Transverse colon (tissue), 4 donors: Measurements from ENCODE around the gene GET4. TPM values are rescaled to one million over a fixed set of nuclear protein-coding genes. Genes with fewer than 3 reads are reported as not detected.

Source experiments
- DNase-seq: peaks from one replicate; pipeline ENCODE4 v3.0.0-alpha.2; 2019
- H3K27ac ChIP-seq, 4 donors: fragments of 200-600 bp; sonication (generic); 2 replicates each; pipeline ENCODE4 v1.5.1; 2016 to 2018; ENCODE audit warnings: inconsistent platforms in 4 of 4
- H3K27me3 ChIP-seq: fragments of 200-600 bp; sonication (generic); 2 replicates; pipeline ENCODE4 v1.5.1; 2017; ENCODE audit warnings: inconsistent platforms
- H3K36me3 ChIP-seq, 4 donors: fragments of 200-600 bp; sonication (generic); 2 replicates each; pipeline ENCODE4 v1.5.1; 2017 to 2019; ENCODE audit warnings: inconsistent platforms in 4 of 4
- H3K4me1 ChIP-seq, 4 donors: fragments of 200-600 bp; sonication (generic); 2 replicates each; pipeline ENCODE4 v1.5.1; 2017 to 2020; ENCODE audit warnings: inconsistent platforms in 4 of 4
- H3K4me3 ChIP-seq, 4 donors: fragments of 200-600 bp; sonication (generic); 1 replicate in 1 of 4; 2 replicates in 3 of 4; pipeline versions ENCODE4 v1.5.1 to v1.6.1; 2017 to 2019; ENCODE audit warnings: inconsistent platforms in 4 of 4
- H3K9me3 ChIP-seq, 2 donors: fragments of 200-600 bp; sonication (generic); 2 replicates each; pipeline ENCODE4 v1.5.1; 2017 to 2019; ENCODE audit warnings: inconsistent platforms in 2 of 2
- CTCF ChIP-seq, 5 experiments: fragments of 200-600 bp in 3 of 5; fragments of 450-650 bp in 2 of 5; sonication (generic) in 3 of 5; IDR thresholded peaks; 1 replicate in 2 of 5; 2 replicates in 3 of 5; pipeline ENCODE4 v1.5.1; 2016 to 2017; ENCODE audit warnings: antibody characterized with exemption in 5 of 5, inconsistent platforms in 3 of 5, mild to moderate bottlenecking in 2 of 5, moderate library complexity in 1 of 5
- EP300 ChIP-seq: sonication (generic); formaldehyde crosslinking; IDR thresholded peaks from one replicate; pipeline ENCODE4 v1.6.1; 2017; ENCODE audit warnings: antibody characterized with exemption, low read depth
- POLR2A ChIP-seq: fragments of 450-650 bp; IDR thresholded peaks from one replicate; pipeline ENCODE4 v1.6.1; 2016; ENCODE audit warnings: antibody characterized with exemption, mild to moderate bottlenecking, moderate library complexity
- POLR2AphosphoS5 ChIP-seq, 3 donors: sonication (generic); formaldehyde crosslinking; IDR thresholded peaks; one replicate each; pipeline ENCODE4 v1.6.1; 2016; ENCODE audit warnings: antibody characterized with exemption in 3 of 3
- WGBS, 2 donors: methylation state at CpG; one replicate each; pipeline ENCODE4 v1.1.5; 2018; ENCODE audit warnings: low coverage in 1 of 2; 5-methylcytosine and 5-hydroxymethylcytosine counted together
- in situ Hi-C, 4 donors: fragments of 200-750 bp; cut with MboI; loops; one replicate each; pipeline versions ENCODE4 v1.15.0 to v1.15.1; 2017; ENCODE audit warnings: low sequenced_read_pairs in 3 of 4, low pct_ligation_motif_present in 1 of 4, low pct_unique_long_range_greater_than_20kb in 1 of 4
- intact Hi-C: fragments of 100-400 bp; cut with DNase I; formaldehyde crosslinking; loops from one replicate; pipeline ENCODE4 v1.15.1; 2023; ENCODE audit warnings: low total_unique reads
- total RNA-seq, 4 donors: library from RNA; depleted of rRNA; stranded (reverse); fragments of >200 nt; gene quantifications; one replicate each; pipeline ENCODE4 v1.1.0, GENCODE V29; 2016

The GET4 gene
- total RNA-seq, 4 donors from 2014 or later, result 49.4 to 116 (median 85.2) TPM

GRCh38 chr7:856444-857095, 19.8 kb upstream of the GET4 start:
- no peak for DNase-seq
- no peak for TF ChIP-seq POLR2AphosphoS5 (IDR thresholded peaks at IDR 0.05)
- TF ChIP-seq POLR2A, result no peak
- TF ChIP-seq CTCF (IDR thresholded peaks at IDR 0.05), result no peak
- no peak for TF ChIP-seq EP300
- 93% methylated on average over 30 of the region's 30 CpGs; no CpG with 5 or more reads in 1 of the 2 donors for WGBS, 2 donors
- Histone ChIP-seq H3K4me1 (no peaks in the 10 kb centered on the region), H3K36me3 (peaks cover 0 to 81% (median 30%) of the 10 kb centered on the region in 4 donors), H3K27ac (no peak overlapping the region), H3K9me3 (no peaks in the 10 kb centered on the region), H3K27me3 (no peaks in the 10 kb centered on the region), H3K4me3 (no peak overlapping the region)
- in situ Hi-C loops, result no loop called here
- intact Hi-C loops, result no loop called here

- no peaks in the 10 kb centered on the region for H3K27me3 ChIP-seq
- H3K4me3 ChIP-seq, result no peak overlapping the region
- intact Hi-C loops (no loop called here), in situ Hi-C loops (no loop called here)
- no peak overlapping the region for H3K27ac ChIP-seq
- H3K36me3 ChIP-seq, result peaks cover 0 to 79% (median 36%) of the 10 kb centered on the region in 4 donors
- no peak for TF ChIP-seq EP300
- no peak for TF ChIP-seq POLR2AphosphoS5 (IDR thresholded peaks at IDR 0.05)
- no peak for TF ChIP-seq CTCF (IDR thresholded peaks at IDR 0.05)
- TF ChIP-seq POLR2A, result no peak
- no peaks in the 10 kb centered on the region for H3K9me3 ChIP-seq
- no peaks in the 10 kb centered on the region for H3K4me1 ChIP-seq
- DNase-seq, result no peak
- WGBS, 2 donors, result 80 to 82% methylated on average over 1 to 9 of the region's 9 CpGs
Observed at GRCh38 chr7:857661-858060, 18.7 kb upstream of the GET4 start.

- no peak for DNase-seq
Observed at GRCh38 chr7:859359-860030, 16.9 kb upstream of the GET4 start.

More at GRCh38 chr7:859359-860030, 16.9 kb upstream of the GET4 start:
- peaks cover 0 to 61% (median 28%) of the 10 kb centered on the region in 4 donors for H3K36me3 ChIP-seq
- H3K27ac ChIP-seq, result no peak overlapping the region
- no peak overlapping the region for H3K4me3 ChIP-seq
- no peaks in the 10 kb centered on the region for H3K9me3 ChIP-seq
- H3K27me3 ChIP-seq, result no peaks in the 10 kb centered on the region
- no peak for TF ChIP-seq CTCF (IDR thresholded peaks at IDR 0.05)
- TF ChIP-seq POLR2AphosphoS5 (IDR thresholded peaks at IDR 0.05), result no peak
- no peak for TF ChIP-seq EP300
- TF ChIP-seq POLR2A, result no peak
- in situ Hi-C loops, result loop anchor here in 2 of 4 donors (5.0 to 10.0 kb wide), 2 partner anchors 65 to 67 kb away; no protein-coding TSS in a partner anchor
- intact Hi-C loops, result no loop called here
- no peaks in the 10 kb centered on the region for H3K4me1 ChIP-seq
- 79 to 85% methylated on average over 14 to 16 of the region's 16 CpGs for WGBS, 2 donors
